CD4-positive, alpha-beta T cell treated with Interleukin-17A for 4 hours (primary cell): ENCODE measurements around the gene APBA3.
"Not testable (repeated sequence)": the region's sequence is repeated elsewhere in the genome, so short reads cannot be mapped to it uniquely, and the experiment has no call there.

Experiments used
- DNase-seq: peaks from one replicate; pipeline ENCODE4 v3.0.0-alpha.2; 2020; ENCODE audit warnings: mixed read lengths

Gene APBA3

DNA sequence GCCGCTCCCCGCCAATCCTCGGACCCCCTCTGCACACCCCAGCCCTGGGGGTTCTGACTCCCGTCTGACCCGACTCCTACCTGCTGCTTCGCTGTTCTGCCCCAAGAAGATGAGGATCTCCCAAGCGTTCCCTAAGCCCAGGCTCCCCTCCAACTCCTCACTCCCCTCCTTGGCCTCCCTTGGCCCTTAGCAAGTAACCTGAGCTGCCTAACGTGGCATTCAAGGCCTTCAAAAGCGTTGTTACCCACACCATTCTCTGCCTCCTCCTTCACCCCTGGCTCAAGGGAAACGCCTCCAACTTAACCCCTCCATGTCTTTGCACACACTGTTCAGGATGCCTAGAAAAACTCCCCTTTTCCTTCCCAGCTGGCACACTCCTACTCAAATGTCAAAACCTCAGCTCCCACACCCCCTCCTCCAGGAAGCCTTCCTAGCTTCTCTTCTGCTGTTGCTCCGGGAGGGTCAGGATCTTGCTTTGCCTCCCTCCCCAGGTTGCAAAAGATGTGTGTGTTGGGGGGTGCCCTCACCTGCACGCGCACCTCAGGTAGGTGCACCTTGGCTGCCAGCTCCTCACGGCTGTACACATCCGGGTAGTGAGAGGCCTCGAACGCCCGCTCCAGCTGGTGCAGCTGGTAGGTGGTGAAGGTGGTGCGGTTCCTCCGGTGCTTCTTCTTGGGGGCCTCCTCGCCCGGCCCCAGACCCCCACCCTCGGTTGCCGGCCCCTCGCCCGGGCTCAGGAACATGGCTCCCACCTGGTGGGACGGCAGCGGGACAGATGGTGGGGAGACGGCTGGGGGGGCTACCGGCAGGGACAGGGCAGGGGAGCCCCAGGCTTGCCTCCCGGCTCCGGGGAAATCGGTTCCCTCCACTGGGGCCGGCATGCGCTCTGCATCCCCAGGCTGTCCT lies 9.8 kb upstream of the APBA3 start:
- no peak for DNase-seq

DNA sequence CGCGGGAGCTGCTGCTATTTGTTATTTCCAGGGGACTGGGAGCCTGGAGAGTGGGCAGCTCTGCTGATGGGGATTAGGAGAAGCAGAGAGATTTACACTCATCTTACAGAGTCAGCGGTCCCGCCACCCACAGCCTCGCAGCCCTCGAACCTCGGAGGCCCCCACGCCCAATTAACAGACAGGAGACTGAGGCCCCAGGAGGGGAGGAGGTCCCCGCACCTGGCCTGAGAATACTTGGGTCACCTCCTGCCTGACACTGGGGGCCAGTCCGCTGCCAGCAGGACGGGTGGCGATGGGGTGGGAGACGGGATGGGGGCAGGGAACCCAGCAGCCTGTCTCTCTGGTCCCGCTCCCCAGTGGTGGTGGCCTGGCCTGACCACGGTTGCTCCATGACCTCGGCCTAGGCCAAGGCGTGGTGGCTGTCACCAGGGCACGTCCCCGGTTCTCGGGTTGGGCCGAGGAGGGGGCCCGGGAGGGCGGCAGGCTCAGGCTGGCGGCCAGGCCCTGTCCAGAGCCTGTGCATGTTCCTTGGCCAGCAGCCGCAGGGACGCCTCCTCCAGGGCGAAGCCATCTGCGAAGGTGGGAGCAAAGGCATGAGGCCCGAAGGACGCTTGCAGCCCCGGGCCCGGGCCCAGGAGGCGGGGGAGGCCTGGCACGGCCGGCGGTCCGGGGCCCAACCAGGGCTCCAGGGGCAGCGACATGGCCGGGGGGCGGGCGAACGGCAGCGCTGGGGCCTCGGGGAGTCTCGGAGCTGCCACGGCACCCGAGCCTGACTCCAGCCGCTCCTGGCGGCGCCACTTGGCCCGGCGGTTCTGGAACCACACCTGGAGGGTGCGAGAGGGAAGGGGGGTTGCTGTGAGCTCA lies 8.9 kb upstream of the APBA3 start:
- DNase-seq, result no peak

DNA sequence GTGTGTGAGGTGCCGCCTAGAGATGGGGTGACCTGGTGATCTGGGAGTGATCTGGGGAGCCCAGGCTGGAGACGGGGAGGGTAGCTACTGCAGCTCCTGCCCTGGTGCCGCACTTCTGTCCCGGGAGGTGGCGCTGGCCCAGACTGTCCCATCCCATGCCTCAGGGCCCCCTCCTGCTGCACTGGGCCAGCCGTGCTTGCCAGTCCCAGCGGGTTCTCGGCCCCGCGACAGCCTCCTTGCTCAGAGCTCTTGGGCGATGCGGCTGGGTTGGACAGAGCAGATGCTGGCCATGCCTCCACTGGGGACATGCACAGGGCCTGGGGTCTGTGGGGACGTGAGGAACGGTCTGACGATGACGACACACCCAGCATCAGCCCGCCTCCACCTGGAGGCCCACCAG lies 8.0 kb upstream of the APBA3 start:
- no peak for DNase-seq

DNA sequence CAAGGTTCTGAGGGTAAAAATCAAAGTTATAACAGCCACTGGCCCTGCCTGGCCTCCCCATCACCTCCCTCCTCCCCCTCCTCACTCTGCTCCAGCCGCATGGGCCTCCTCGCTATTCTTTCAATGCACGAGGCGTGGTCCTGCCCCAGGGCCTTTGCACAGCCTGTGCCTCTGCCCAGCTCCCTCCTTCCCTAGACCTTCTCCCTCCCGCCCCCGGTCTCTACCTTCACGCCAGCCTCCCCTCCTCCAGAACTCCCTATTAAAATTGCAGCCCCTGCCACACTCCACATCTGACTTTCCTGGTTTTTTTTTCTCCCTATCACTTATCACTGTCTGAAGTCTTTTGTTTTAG lies 7.2 kb upstream of the APBA3 start:
- no peak for DNase-seq

DNA sequence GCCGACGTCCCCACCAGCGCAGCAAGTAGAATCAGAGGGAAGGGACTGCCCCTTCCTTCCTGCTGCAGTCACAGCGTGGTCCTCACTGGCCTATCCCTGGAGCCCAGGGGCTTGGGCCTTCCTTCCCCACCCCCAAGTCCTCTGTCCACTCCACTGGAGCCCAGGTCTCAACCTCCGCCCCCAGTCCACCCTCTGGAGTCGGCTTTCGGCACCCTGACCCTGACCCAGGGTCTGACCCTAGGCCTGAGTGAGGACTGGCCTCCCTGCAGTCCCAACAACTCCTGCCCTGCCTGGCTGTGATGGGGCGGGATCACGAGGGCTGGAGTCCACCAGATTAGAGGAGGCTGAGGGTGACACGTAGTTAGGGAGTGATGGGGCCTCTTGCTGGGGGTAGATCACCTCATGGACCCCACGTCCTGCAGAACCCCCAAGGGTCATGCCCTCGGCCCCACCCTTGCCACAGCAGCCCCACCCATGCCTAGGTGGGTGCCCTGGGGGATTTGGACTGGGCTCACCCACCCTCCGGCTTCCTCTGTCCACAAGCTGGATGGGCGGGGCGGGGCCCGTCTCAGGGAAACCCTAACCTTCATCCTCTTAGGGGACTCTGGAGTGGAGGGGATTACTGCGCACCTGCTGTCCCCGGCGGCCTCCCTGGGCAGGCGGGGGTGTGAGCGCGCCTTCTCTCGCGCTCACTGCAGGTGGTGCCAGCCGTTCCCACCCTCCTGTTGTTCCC lies 6.7 kb upstream of the APBA3 start:
- no peak for DNase-seq

DNA sequence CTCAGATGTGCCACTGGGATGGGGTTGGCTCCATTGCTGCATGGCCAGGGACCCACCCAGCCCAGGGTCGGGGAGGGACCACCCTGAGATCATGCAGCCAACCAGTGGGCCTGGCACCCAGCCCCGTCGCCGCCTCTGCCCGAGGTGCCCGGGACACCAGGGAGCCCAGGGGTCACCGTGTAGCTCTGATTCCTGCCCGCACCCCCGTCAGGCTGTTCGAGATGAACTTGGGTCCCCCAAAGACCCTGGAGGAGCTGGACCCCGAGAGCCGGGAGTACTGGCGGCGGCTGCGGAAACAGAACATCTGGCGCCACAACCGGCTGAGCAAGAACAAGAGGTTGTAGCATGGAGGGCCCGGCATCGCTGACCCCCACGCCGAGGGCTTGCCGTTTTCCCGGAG lies 5.6 kb upstream of the APBA3 start:
- DNase-seq, result no peak

DNA sequence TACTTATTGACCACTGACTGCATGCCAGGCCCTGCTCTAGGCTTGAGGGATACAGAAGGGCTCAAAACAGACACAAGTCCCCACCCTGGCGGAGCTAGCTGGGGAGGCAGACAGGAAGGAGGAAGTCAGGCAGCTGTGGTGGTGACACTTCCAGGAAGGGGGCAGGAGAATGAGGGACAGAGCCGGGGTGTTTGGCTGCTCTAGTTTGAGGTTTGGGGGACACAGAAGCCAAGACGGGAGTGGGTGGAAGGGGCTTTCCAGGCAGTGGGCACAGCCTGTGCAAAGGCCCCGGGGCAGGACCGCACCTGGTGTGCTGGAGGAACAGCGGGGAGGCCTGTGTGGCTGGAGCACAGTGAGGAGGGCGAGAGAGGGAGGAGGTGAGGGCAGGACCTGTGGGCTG lies 5.0 kb upstream of the APBA3 start:
- DNase-seq, result no peak

DNA sequence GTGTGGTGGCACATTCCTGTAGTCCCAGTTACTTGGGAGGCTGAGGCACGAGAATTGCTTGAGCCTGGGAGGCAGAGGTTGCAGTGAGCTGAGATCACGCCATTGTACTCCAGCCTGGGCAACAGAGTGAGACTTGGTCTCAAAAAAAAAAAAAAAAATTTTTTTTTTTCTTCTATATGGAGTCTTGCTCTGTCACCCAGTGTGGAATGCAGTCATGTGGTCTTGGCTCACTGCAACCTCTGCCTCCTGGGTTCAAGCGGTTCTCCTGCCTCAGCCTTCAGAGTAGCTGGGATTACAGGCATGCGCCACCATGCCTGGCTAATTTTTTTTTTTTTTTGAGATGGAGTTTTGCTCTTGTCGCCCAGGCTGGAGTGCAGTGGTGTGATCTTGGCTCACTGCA lies 4.3 kb upstream of the APBA3 start:
- DNase-seq, result not testable (repeated sequence)

DNA sequence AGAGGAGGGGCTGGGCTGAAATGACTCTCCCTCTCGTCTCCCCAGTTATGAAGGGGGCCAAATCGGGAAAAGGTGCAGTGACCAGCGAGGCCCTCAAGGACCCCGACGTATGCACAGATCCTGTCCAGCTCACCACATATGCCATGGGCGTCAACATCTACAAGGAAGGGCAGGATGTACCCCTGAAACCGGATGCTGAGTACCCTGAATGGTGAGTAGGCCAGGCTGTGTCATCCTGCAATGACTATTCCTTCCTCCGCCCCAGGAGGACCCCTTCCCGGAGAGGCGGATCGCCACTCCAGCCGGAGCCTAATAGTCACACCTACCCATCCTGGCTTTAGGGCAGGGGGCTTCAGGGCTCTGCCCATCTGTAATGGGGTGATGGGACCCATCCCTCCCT lies 3.6 kb upstream of the APBA3 start:
- DNase-seq, result no peak

DNA sequence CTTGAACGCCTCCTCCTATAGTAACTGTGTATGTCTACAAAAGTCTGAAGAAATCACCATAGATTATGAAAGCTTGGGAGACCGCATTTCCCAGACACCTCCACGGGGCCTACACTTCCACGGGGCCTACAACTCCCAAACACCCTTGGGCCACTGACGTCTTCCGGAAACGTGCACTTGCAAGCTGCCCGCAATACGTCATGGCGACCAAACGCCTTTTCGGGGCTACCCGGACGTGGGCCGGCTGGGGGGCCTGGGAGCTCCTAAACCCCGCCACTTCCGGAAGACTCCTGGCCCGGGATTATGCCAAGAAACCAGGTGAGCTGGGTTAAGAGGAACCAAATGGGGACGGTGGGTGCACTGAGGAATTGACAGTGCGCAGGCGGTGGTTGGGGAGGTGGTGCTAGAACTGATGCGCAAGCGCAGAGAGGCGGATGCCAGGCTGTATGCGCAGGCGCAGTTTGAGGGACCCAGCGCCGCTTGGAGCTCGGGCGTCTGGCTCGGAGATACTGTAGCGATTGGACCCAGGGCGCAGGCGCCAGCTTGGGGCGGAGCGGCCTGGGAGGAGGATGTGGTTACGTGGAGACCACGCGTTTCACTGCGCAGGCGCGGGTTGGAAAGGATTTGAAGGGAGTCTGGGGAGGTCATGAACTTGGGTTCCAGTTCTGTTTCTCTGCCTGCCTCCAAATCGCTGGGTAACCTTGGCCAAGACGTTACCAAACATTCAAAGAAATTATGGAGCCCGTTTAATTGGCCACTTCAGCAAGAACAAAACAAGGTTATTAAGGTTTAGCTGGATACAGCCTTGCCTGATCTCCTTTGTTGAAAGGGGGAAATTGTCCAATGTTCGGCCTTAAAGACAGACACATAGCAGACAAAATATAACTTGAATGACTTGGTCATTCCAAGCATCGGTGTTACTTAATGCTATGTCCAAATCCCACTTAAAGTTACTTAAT lies 1.3 kb upstream of the APBA3 start, which contains the start of gene MRPL54:
Gene MRPL54, plus strand, starts transcription at position 182 of the 959 bp plus-strand sequence. Its CDS starts 19 bp downstream, at position 201.
- peak; percentile 99 for DNase-seq

DNA sequence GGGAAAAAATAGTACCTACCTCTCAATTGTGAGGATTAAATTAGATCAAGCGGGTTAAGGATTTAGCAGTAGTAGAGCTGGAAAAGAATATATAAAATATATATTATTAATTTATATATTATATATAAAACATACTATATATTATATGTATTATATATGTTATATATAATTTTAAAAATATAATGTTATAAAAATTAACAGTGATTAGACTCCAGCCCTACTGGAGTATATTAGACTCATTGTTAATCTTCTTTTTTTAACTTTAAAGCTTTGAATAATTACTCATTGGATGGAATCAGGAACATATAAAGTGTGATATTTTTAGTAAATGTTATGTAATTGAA lies 610 bp upstream of the APBA3 start:
- DNase-seq, result no peak

DNA sequence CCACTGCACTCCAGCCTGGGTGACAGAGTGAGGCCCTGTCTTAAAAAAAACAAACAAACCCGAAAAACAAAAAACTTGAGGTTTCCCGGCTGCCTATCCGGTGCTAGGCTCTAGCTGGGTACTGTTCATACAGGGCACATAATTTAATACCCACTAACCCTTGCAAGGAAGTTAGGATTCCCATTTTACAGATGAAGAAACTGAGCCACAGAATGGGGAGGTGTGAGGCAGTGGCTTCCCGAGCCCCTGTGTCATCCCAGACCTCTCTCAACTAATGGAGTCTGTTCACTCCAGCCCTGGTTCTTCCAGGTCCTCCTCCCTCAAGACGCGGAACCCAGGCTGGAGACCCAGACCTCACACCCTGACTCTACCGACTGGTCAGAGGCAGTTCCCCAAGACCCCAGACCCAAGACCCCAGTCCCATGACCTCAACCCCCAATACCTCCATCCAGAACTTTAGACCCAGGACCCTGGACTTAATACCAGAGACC lies 576 bp downstream of the APBA3 start:
- no peak for DNase-seq

DNA sequence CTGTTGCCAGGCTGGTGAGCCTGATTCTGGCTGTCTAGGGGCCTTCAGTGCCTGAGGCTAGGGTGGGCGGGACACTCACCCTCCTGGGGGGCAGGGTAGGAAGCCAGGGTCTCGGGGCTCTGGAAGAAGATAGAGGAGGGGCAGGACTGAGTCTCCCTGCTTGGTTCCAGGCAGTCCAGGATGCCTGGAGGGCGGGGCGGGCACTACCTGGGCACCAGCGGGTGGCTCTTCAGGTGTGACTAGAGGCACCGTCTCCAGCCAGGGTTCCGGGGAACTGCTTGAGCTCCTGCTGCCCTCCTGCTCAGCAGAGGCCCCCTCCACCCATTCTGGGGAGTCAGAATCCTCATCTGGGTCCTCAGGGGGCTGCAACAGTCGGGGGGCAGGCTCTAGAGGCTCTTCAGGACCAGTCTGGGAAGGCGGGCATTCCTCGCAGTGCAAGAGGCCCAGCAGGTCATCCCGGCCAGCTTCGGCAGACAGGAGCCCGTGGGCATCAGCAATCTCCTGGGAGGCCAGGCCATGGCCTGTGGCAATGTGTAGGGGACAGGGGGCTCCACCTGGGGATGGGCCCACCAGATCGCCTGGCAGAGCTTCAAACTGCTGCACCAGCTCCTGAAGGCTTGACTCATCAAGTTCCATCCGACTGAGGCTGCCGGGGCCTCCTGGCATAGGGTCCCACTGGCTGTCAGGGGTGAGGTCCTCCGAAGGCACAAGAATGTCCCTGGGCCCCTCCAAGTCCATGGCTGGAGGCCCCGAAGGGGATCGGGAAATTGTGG lies 1.8 kb downstream of the APBA3 start:
- DNase-seq, result no peak

DNA sequence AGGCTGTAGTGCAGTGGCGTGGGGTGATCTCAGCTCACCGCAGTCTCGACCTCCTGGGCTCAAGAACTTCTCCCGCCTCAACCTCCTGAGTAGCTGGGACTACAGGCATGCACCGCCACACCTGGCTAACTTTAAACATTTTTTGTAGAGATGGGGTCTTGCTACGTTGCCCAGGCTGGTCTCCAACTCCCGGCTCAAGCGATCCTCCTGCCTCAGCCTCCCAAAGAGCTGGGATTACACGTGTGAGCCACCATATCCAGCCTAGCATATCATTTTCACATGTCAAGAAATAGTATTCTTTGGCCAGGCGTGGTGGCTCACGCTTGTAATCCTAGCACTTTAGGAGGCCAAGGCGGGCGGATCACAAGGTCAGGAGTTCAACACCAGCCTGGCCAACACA lies 3.2 kb downstream of the APBA3 start:
- not testable (repeated sequence) for DNase-seq

DNA sequence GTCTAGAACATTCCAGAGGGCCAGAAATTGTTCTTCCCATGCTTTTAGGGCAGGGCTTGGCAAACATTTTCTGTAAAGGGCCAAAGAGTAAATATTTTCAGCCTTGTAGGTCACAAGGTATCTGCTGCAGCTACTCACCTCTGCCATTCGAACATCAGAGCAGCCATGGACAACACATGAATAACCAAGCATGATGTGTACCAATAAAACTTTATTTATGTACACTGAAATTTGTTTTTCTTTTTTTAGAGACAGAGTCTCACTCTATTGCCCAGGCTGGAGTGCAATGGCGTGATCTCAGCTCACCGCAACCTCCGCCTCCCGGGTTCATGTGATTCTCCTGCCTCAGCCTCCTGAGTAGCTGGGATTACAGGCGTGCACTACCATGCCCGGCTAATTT lies 3.8 kb downstream of the APBA3 start:
- not testable (repeated sequence) for DNase-seq

DNA sequence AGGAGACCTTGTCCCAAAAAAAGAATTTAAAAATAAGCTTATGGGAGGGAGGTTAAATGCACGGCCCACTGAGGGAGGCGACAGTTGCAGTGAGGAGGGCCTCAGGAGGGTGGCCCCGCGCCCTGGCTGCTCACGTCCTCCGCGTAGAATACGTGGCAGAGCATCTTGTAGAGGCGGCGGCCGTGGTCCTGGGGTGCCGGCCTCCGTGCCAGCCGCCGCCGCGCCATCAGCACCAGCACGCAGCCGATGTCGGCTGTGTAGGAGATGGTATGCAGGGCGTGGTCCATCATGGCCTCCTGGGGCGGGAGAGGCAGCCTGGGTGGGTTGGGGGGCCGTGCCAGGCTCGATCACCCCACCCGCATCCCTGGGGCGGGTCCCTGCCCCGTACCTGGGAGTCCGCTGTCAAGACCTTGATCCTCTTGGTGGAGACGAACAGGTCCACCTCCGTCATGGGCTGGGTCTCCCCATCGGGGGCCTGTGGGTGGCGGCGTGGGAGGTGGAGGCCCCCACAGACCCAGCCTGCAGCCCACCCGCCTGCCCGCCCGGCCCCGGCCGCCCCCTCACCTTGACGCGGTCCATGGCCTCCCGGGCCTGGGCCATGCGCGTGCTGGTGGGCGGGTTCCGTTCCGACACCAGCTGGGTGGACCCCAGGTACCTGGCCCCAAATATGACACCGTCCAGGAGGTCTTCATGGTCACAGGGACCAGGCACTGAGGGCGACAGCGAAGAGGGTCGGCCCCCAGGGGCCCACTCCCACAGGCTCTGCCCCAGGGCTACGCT lies 7.7 kb downstream of the APBA3 start:
- DNase-seq, result no peak

DNA sequence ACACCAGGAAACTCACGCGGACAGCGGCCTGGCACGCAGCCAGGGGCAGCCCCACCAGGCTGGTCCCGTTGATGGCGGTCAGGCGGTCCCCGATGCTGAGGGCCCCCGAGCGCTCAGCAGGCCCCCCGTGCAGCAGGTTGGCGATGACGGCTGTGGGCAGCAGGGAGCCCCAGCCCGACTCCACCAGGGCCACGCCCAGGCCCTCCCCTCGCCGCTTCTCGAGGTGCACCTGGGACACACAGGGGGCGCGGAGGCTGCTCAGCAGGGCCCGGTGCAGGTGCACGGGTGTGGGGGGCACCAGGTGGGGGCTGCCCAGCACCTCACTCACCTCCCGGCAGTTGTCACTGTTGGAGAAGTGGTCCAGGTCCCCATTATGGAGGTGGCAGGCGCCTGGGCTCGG lies 9.0 kb downstream of the APBA3 start:
- DNase-seq, result no peak

DNA sequence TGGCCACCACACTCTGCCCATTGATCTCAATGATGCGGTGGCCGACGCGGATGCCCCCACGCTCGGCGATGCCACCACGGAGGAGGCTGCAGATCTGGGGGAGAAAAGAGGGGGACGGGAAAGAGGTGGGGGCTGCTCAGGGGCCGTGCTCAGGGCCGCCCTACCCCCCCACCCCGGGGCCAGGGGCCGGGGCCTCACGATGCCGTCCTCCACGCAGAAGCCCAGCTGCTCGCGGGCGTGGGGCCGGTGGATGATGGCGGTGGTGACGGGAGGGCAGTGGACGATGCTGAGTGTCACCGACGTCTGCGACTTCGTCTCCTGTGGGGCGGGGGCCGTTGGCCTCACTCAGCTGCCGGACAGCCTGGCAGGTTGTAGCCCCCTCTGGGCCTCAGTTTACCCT lies 10.3 kb downstream of the APBA3 start:
- no peak for DNase-seq

DNA sequence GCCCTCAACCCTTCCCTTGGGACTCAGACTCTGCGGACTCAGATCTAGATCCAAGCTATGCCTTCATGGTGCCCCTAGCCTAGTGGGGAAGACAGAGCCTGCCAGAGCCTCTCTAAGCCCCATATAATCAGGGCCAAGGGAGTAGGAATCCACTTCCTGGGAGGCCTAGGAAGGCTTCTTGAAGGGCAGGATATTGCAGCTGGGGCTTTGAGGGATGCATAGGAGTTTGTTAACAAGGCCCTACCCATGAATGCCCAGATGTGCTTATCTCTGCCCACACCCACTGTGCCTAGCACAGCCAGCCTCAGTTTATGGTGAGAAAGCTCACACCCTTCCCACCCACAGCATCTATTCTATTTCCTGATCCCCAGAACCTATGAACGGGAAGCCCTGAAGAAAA lies 11.3 kb downstream of the APBA3 start:
- DNase-seq, result no peak

DNA sequence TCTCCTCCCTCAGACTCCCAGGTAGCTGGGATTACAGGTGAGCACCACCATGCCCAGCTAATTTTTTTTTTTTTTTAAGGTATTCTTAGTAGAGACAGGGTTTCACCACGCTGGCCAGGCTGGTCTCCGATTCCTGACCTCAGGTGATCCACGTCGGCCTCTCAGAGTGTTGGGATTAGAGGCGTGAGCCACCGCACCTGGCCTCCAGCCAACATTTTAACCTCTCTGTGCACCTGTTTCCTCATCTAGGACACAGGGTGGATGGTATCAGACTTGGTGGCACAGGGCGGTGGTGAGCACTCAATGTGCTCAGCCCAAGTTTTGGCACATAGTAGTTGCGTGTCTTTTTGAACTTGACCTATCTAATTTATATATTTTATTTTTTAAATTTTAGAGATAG lies 12.5 kb downstream of the APBA3 start:
- DNase-seq, result no peak
